Measurements from ENCODE around the gene CD83. TPM values are rescaled to one million over a fixed set of nuclear protein-coding genes. Genes with fewer than 3 reads are reported as not detected.

Gene CD83
- total RNA-seq, 1 experiment from 2014 or later, result 7.0 TPM

- H2BK5ac ChIP-seq (ENCODE audit: insufficient read length, low read length), result no peak overlapping the region
- no peak overlapping the region for H3K14ac ChIP-seq (ENCODE audit: insufficient read depth, low read length)
- H2BK120ac ChIP-seq (ENCODE audit: low read depth, low read length, poor library complexity, severe bottlenecking), result no peak overlapping the region
- no peak overlapping the region for H3K4ac ChIP-seq (ENCODE audit: low read depth, low read length)
- no peak overlapping the region for H4K91ac ChIP-seq (ENCODE audit: insufficient read length, low read depth, low read length)
- Mint-ChIP-seq H3K36me3 (ENCODE audit: insufficient read depth in 1 of 3, low read depth in 3 of 3) (no peaks in the 10 kb centered on the region; a peak in 1 of 7 replicates), H3K27ac (no peak overlapping the region; a peak in 1 of 7 replicates), H3K27me3 (ENCODE audit: low read depth) (no peaks in the 10 kb centered on the region), H3K4me3 (no peak overlapping the region), H3K9me3 (peaks cover 0 to 2% of the 10 kb centered on the region in 2 experiments; a peak in 1 of 5 replicates), H3K4me1 (peaks cover 20% of the 10 kb centered on the region in 2 experiments)
- no peaks in the 10 kb centered on the region; the same call in 1 of the 2 replicates for H3K27me3 ChIP-seq (ENCODE audit: insufficient read depth, low read length)
- no peak overlapping the region for H3K4me2 ChIP-seq (ENCODE audit: insufficient read depth, insufficient read length, low read length)
- H4K5ac ChIP-seq (ENCODE audit: insufficient read length, low read depth, low read length), result no peak overlapping the region
- WGBS (ENCODE audit: extremely low coverage, insufficient read length, low lambda C conversion rate), result no CpG with 5 or more reads among the region's 5 CpGs
- no peak overlapping the region for H3K18ac ChIP-seq (ENCODE audit: insufficient read length, low read depth, low read length)
- H3K79me2 ChIP-seq (ENCODE audit: insufficient read depth, low read length), result no peaks in the 10 kb centered on the region
- no peak overlapping the region for H3K56ac ChIP-seq (ENCODE audit: insufficient read length, low read depth, low read length)
- H3K9me3 ChIP-seq (ENCODE audit: control insufficient read depth, low read depth, low read length), result no peaks in the 10 kb centered on the region
- no peaks in the 10 kb centered on the region for H3K23me2 ChIP-seq (ENCODE audit: insufficient read length, low read depth, low read length, poor library complexity, severe bottlenecking)
- H3K9ac ChIP-seq (ENCODE audit: extremely low read depth, insufficient read length, low read length), result no peak overlapping the region
- H2AFZ ChIP-seq (ENCODE audit: low read length), result no peak overlapping the region
- H3K27ac ChIP-seq (ENCODE audit: insufficient read length, low read depth, low read length), result no peak overlapping the region
- H2AK5ac ChIP-seq (ENCODE audit: insufficient read length, low read length), result no peak overlapping the region
- H3K79me1 ChIP-seq (ENCODE audit: insufficient read depth, low read depth, low read length, poor library complexity, severe bottlenecking), result no peaks in the 10 kb centered on the region
- H3T11ph ChIP-seq (ENCODE audit: low read length), result no peak overlapping the region
- no peak for DNase-seq
- no peaks in the 10 kb centered on the region for H4K20me1 ChIP-seq (ENCODE audit: control insufficient read depth, insufficient read depth, insufficient read length)
- H2BK15ac ChIP-seq (ENCODE audit: low read depth, low read length), result no peak overlapping the region
- no peak overlapping the region for H2BK20ac ChIP-seq (ENCODE audit: low read depth, low read length, poor library complexity, severe bottlenecking)
- peaks cover 2% of the 10 kb centered on the region; the same call in 1 of the 2 replicates for H3K4me1 ChIP-seq (ENCODE audit: insufficient read depth, low read length)
- H3K23ac ChIP-seq (ENCODE audit: insufficient read length, low read depth, low read length), result no peak overlapping the region
- no peak overlapping the region for H2BK12ac ChIP-seq (ENCODE audit: insufficient read length, low read depth, low read length)
- TF ChIP-seq CTCF (conservative IDR thresholded peaks at IDR 0.05), result no peak
- H4K8ac ChIP-seq (replicated peaks; ENCODE audit: insufficient read length, low read depth, low read length), result no peak overlapping the region
Measured at GRCh38 chr6:14141351-14142062, 23.9 kb downstream of the CD83 start.
